Keratinocyte (primary cell): Measurements from ENCODE around the gene MRPS33. TPM values are rescaled to one million over a fixed set of nuclear protein-coding genes. Genes with fewer than 3 reads are reported as not detected.
"Not testable (repeated sequence)": the region's sequence is repeated elsewhere in the genome, so short reads cannot be mapped to it uniquely, and the experiment has no call there.

Source experiments
- DNase-seq: peaks from one replicate; pipeline ENCODE4 v3.0.0-alpha.2; 2011; ENCODE audit warnings: low read depth, missing footprints, low spot score
- FAIRE-seq: peaks from 2 replicates; lab custom pipeline; 2011; peaks lifted over from hg19 to GRCh38; lab: Jason Lieb, UNC
- H2AFZ ChIP-seq: 2 replicates; pipeline ENCODE4 v1.6.0; 2012; ENCODE audit warnings: low read length, control low read depth, inconsistent platforms; ENCODE audit not compliant: control insufficient read depth
- H3K27ac ChIP-seq: 2 replicates; pipeline ENCODE4 v1.5.1; 2011; ENCODE audit warnings: low read length; ENCODE audit not compliant: control insufficient read depth, insufficient read depth
- H3K27me3 ChIP-seq: 3 replicates; pipeline ENCODE4 v1.6.0; 2011; ENCODE audit warnings: low read length; ENCODE audit not compliant: control insufficient read depth, insufficient read depth; ENCODE audit errors: extremely low read depth
- H3K36me3 ChIP-seq, 2 experiments: 2 replicates in 1 of 2; 3 replicates in 1 of 2; pipeline ENCODE4 v1.5.1; 2011; ENCODE audit warnings: low read length in 2 of 2, mild to moderate bottlenecking in 1 of 2; ENCODE audit not compliant: control insufficient read depth in 2 of 2, insufficient read depth in 2 of 2; ENCODE audit errors: extremely low read depth in 1 of 2
- H3K4me1 ChIP-seq: 3 replicates; pipeline ENCODE4 v1.5.1; 2011; ENCODE audit warnings: low read length; ENCODE audit not compliant: control insufficient read depth, insufficient read depth; ENCODE audit errors: extremely low read depth
- H3K4me2 ChIP-seq: 3 replicates; pipeline ENCODE4 v1.6.0; 2011; ENCODE audit warnings: low read depth, low read length; ENCODE audit not compliant: control insufficient read depth, insufficient read depth; ENCODE audit errors: extremely low read depth
- H3K4me3 ChIP-seq, 3 experiments: fragments of 200-600 bp in 1 of 3; sonication (generic) in 1 of 3; 2 replicates in 2 of 3; 3 replicates in 1 of 3; pipeline ENCODE4 v1.5.1; 2011 to 2016; ENCODE audit warnings: low read length in 3 of 3, mild to moderate bottlenecking in 3 of 3, control low read depth in 2 of 3, inconsistent platforms in 1 of 3, low read depth in 1 of 3, mixed read lengths in 1 of 3, mixed run types in 1 of 3, moderate library complexity in 1 of 3; ENCODE audit not compliant: control insufficient read depth in 2 of 3, insufficient read depth in 2 of 3; ENCODE audit errors: extremely low read depth in 1 of 3
- H3K79me2 ChIP-seq: 2 replicates; pipeline ENCODE4 v1.6.0; 2012; ENCODE audit warnings: low read length; ENCODE audit not compliant: control insufficient read depth, insufficient read depth
- H3K9ac ChIP-seq: 3 replicates; pipeline ENCODE4 v1.6.0; 2011; ENCODE audit warnings: low read length; ENCODE audit not compliant: control insufficient read depth, insufficient read depth; ENCODE audit errors: extremely low read depth
- H3K9me1 ChIP-seq: 3 replicates; pipeline ENCODE4 v1.6.0; 2011; ENCODE audit warnings: low read length; ENCODE audit not compliant: control insufficient read depth, insufficient read depth; ENCODE audit errors: extremely low read depth
- H3K9me3 ChIP-seq: 2 replicates; pipeline ENCODE4 v1.5.1; 2012; ENCODE audit warnings: low read depth, low read length; ENCODE audit not compliant: control insufficient read depth
- H4K20me1 ChIP-seq: 3 replicates; pipeline ENCODE4 v1.6.0; 2011; ENCODE audit warnings: low read length; ENCODE audit not compliant: control insufficient read depth, insufficient read depth; ENCODE audit errors: extremely low read depth
- CTCF ChIP-seq, 3 experiments: IDR thresholded peaks in 1 of 3; conservative IDR thresholded peaks in 1 of 3; optimal IDR thresholded peaks in 1 of 3; 2 replicates in 2 of 3; 3 replicates in 1 of 3; pipeline versions ENCODE3 to v1.5.1; 2011; ENCODE audit warnings: low read length in 3 of 3, mild to moderate bottlenecking in 3 of 3, moderate library complexity in 2 of 3, control low read depth in 1 of 3, inconsistent platforms in 1 of 3; ENCODE audit not compliant: insufficient read depth in 2 of 3; ENCODE audit errors: extremely low read depth in 1 of 3
- EZH2 ChIP-seq: IDR thresholded peaks from one replicate; pipeline ENCODE4 v1.6.1; 2012; ENCODE audit warnings: inconsistent platforms, mild to moderate bottlenecking, low read length, moderate library complexity
- dilution Hi-C: fragments of 300-500 bp; cut with MboI; formaldehyde crosslinking; loops from one replicate; pipeline ENCODE4 v1.7.0; 2020; ENCODE audit warnings: low sequenced_read_pairs; ENCODE audit not compliant: extremely low pct_ligation_motif_present
- polyA plus RNA-seq, 5 experiments: library from polyadenylated mRNA; depleted of rRNA in 3 of 5; stranded (reverse) in 3 of 5; stranded (forward) in 1 of 5; unstranded in 1 of 5; fragments of >200 nt; gene quantifications; 1 replicate in 1 of 5; 2 replicates in 3 of 5; 3 replicates in 1 of 5; pipeline versions ENCODE4 v1.2.1 to v1.2.3, GENCODE V29; 2011 to 2012; ENCODE audit warnings: missing spikeins in 2 of 5, low read depth in 1 of 5, low replicate concordance in 1 of 5
- small RNA-seq, 3 experiments: library from RNA; depleted of rRNA; stranded (forward); fragments of <200 nt; gene quantifications; one replicate each; pipeline ENCODE3, GENCODE V24; 2012; ENCODE audit warnings: low read depth in 3 of 3, low replicate concordance in 1 of 3; ENCODE audit not compliant: insufficient read length in 3 of 3

Gene MRPS33
- polyA plus RNA-seq, 1 donor (not counting 4 experiments of a cell fraction or from before 2014, with no cell fraction given), result 141 TPM

- dilution Hi-C loops, result no loop called here
- H3K9me1 ChIP-seq, result no peaks in the 10 kb centered on the region
- H3K9me3 ChIP-seq, result no peaks in the 10 kb centered on the region
- H3K4me2 ChIP-seq, result no peak overlapping the region
- no peak overlapping the region for H3K27ac ChIP-seq
- no peak overlapping the region for H3K9ac ChIP-seq
- no peak overlapping the region for H2AFZ ChIP-seq
- no peaks in the 10 kb centered on the region for H4K20me1 ChIP-seq
- no peak overlapping the region for H3K4me3 ChIP-seq
- H3K4me1 ChIP-seq, result no peaks in the 10 kb centered on the region
- no peak for DNase-seq
- TF ChIP-seq EZH2 (no peak), CTCF (optimal IDR thresholded peaks at IDR 0.05 in 1 of 3, IDR thresholded peaks at IDR 0.05 in 1 of 3, conservative IDR thresholded peaks at IDR 0.05 in 1 of 3; ENCODE audit: extremely low read depth in 1 of 3, insufficient read depth in 2 of 3, low read length in 3 of 3) (no peak)
- no peak for FAIRE-seq
- no peaks in the 10 kb centered on the region for H3K36me3 ChIP-seq
- H3K79me2 ChIP-seq, result no peaks in the 10 kb centered on the region
- H3K27me3 ChIP-seq, result no peaks in the 10 kb centered on the region
These were observed 53.6 kb downstream of the MRPS33 start for GRCh38 chr7:140961117-140961516.

- DNase-seq, H3K4me2 ChIP-seq, H3K4me1 ChIP-seq, H3K79me2 ChIP-seq, FAIRE-seq, H3K4me3 ChIP-seq, H3K36me3 ChIP-seq, dilution Hi-C loops, H3K9ac ChIP-seq, H3K27ac ChIP-seq, H2AFZ ChIP-seq, H3K27me3 ChIP-seq, H3K9me3 ChIP-seq, H4K20me1 ChIP-seq, H3K9me1 ChIP-seq: not testable (repeated sequence)
These were observed 57.8 kb downstream of the MRPS33 start for GRCh38 chr7:140956997-140957396.

Small RNA genes within 50 kb of the gene (small RNA-seq; reads per million reads assigned to genes)
- 0 reads per million in 3 experiments for gene RNU4-74P

Other genes with a start within 250 kb of the MRPS33 start
- gene BRAF, start 90.0 kb downstream of the MRPS33 start, polyA plus RNA-seq, result 9.4 to 12.4 TPM (median 9.4 TPM) in 3 replicates
- gene TMEM178B, start 59.1 kb upstream of the MRPS33 start, polyA plus RNA-seq, result 0.01 TPM in 1 of 3 replicates, not detected in the others